Measurements from ENCODE around the gene PCNX4.
A peak's percentile ranks its signal among the peaks of the same experiment; 100 is the strongest.

PCNX4 gene

DNA sequence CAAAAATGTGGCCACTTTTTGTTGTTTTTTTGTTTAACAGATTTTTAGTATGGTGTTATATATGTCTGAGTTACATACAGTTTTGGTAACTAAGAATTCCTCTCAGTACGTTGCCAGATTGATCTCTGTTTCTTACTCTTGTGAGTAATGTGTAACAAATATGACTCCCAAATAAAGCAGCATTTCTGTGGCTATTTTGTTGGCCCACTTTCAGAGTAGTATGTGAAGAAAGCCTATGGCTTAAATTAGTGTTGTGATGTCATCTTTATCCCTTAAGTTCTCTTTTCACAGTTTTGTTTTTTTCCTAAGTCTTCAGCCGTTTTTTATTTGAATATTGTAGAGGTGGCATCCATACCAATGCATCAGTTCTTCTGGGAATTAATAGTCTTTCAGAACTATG is 10.7 kb downstream of the PCNX4 start:
- no peak for DNase-seq (ENCODE audit: low read depth in 2 of 2)

DNA sequence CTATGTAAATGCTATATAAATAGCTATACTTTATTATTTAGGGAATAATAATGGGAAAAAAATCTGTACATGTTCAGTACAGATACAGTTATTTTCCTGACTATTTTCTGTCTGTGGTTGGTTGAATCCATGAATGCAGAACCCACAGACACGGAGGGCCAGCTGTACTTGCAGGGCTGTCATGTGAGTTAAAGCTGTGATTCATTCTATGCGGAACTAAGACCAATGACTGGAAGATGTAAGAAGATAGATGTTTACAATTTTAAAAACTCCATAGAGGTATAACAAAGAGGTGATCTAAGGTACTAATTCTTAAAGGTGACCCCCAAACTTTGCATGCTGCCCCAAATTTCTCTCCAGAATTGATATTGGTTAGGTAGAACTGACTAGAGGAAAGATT is 14.6 kb downstream of the PCNX4 start:
- DNase-seq (ENCODE audit: low read depth in 2 of 2): no peak

GRCh38 chr14:60107477-60107876 is 15.8 kb downstream of the PCNX4 start:
- no peak for DNase-seq (ENCODE audit: low read depth in 2 of 2)

DNA sequence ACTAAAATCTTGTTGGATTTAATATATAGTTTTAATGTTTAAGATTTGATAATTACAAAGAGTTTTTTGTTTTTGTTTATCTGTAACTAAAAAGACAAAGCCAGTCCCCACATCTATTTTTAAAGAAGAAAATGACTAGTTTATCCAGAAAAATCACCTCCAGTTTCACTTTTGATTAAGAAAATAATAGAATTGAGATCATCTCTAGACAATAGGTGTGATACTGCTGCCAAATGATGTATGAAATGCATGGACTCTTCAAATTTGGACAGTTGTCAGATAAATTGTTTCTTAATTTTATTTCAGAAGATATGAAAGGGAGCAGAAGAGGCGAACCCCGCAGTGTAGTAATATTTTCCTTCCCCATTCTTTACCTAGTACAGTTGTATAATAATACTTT is 20.0 kb downstream of the PCNX4 start:
- DNase-seq (ENCODE audit: low read depth in 2 of 2): no peak

GRCh38 chr14:60114881-60115280 is 23.2 kb downstream of the PCNX4 start:
- no peak for DNase-seq (ENCODE audit: low read depth in 2 of 2)

DNA sequence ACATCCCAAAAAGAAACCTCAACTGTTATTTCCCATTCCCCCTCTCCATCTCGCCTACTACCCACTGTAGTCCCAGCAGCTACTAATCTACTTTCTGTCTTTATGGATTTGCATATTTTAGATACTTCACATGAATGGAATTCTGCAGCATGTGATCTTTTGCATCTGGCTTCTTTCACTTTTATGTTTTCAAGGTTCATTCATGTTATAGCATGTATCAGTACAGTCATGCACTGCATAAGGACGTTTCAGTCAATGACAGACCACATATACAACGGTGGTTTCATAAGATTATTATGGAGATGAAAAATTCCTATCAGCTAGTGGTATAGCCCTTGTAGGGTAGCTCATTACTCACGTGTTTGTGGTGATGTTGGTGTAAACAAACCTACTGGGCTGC is 24.5 kb downstream of the PCNX4 start:
- no peak for DNase-seq (ENCODE audit: low read depth in 2 of 2)

DNA sequence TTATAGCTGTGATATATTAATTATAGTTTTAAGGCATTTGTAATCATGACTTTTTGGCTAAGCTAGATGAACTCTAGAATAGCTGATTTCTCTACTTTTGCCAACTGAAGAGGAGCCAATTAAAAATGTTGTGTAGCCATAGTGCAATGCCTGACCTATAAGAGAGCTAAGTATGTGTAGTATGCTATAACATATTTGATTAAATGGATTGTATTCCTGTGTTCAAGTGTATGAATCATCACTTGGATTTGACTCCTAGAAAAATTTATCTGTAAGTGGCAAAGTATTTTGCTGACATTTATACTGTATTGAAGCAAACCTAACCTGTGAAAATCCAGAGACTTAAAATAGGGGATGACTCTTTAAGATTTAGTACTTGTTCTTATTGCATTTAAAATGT is 34.2 kb downstream of the PCNX4 start:
- DNase-seq (ENCODE audit: low read depth in 2 of 2): no peak

GRCh38 chr14:60133487-60133886 is 41.8 kb downstream of the PCNX4 start:
- DNase-seq (ENCODE audit: low read depth in 2 of 2): no peak

GRCh38 chr14:60134702-60135101 is 43.0 kb downstream of the PCNX4 start:
- no peak for DNase-seq (ENCODE audit: low read depth in 2 of 2)

GRCh38 chr14:60151715-60152114 is 60.0 kb downstream of the PCNX4 start:
- DNase-seq (ENCODE audit: low read depth in 2 of 2): peak; percentile 27 to 43

DNA sequence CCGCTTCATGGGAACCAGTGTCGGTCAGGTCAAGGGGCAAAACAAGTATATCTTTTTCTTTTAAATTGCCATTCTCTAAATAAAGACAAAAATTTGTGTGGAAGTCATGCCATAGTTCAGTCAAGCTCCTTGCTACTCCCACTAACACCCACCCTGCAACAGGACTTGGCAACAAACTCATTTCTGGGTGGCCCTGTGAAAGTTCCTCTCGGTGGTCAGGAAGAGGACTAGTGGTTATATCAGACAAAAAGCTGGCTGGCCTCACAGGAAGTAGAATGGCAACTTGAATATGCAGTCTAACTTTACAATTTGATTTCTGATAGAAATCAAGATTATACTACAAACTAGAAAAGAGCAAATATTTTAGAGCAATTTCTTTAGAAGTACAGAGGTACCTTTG is 62.3 kb downstream of the PCNX4 start:
- DNase-seq (ENCODE audit: low read depth in 2 of 2): no peak

DNA sequence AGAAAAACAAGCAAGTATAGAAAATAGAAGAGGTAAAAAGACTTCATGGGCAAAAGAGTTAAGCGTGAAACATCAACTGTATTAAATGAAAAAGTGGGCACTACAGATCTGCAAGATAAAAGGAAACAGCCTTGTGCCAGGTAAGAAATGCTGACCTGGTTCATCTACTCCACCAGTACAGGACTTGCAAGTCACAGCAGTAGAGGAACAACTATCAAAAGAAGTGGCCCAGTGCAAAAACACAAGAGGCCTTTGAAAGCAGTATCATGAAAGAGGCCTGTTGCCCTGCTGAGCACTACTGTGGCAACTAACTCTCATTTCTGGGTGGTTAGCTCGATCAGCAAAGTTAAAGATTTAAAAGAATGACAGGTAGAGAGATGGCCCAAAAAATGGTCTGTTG is 62.9 kb downstream of the PCNX4 start:
- DNase-seq (ENCODE audit: low read depth in 2 of 2): no peak

- no peak for DNase-seq (ENCODE audit: low read depth in 2 of 2)
These were observed 68.7 kb downstream of the PCNX4 start for GRCh38 chr14:60160422-60160821.

- DNase-seq (ENCODE audit: low read depth in 2 of 2): no peak
These were observed 69.7 kb downstream of the PCNX4 start for GRCh38 chr14:60161196-60162107.

- no peak for DNase-seq (ENCODE audit: low read depth in 2 of 2)
These were observed 72.0 kb downstream of the PCNX4 start for GRCh38 chr14:60163693-60164092.

DNA sequence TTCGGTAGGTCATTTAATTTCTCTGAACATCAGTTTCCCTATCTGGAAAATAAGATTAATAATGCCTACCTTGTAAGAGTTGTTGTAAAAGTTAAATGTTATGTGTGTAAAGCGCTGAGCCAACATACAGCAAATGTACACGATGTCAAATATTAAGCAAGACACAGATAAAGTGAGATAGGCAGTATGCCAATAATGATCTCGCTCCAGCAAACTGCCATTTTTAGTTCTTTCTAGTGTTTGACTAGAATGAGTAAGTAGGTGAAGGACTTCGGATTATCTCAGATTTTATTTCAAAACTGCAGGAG is 72.6 kb downstream of the PCNX4 start:
- DNase-seq (ENCODE audit: low read depth in 2 of 2): no peak

GRCh38 chr14:60164712-60165546 is 73.2 kb downstream of the PCNX4 start, which contains the start of gene DHRS7:
TSS of gene DHRS7 (minus strand) at chr14:60165398. CDS start at chr14:60165309, 89 bp downstream.
- DNase-seq (ENCODE audit: low read depth in 2 of 2): peak; percentile 63 to 67

- DNase-seq (ENCODE audit: low read depth in 2 of 2): no peak
These were observed 73.8 kb downstream of the PCNX4 start for GRCh38 chr14:60165547-60165876.

- DNase-seq (ENCODE audit: low read depth in 2 of 2): no peak
These were observed 74.4 kb downstream of the PCNX4 start for GRCh38 chr14:60166142-60166541.

DNA sequence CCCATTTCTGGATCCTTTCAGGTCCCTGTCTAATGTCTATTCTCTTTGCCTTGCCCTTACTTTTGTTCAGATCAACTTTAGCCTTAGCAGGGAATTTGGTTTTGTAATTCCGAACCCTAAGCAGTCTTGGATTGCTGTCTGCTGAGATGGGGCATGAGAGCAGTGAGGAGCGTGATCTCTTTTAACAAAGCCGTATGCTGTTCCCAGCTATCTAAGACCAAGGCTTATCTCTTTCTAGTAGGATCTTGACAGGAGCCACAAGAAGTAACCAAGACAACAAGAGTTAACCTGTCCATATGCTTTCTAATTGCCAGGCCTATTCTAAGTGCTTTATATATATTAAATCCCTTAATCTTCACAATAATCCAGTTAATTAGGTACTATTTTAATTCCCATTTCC is 78.0 kb downstream of the PCNX4 start:
- no peak for DNase-seq (ENCODE audit: low read depth in 2 of 2)

DNA sequence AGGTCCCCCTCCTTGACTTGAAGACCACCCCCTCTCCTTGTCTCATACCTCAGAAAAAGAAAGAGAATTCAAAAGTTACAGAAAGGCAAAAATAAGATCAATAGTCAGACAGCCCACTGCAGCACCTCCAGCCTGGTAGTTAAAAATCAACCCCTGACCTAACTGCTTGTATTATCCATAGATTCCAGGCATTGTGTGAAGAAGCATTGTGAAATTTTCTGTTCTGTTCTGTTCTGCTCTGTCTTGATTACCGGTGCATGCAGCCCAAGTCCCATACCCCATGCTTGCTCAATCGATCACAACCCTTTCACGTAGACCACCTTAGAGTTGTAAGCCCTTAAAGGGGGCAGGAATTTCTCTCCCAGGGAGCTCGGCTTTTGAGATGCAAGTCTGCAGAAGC is 79.2 kb downstream of the PCNX4 start:
- DNase-seq (ENCODE audit: low read depth in 2 of 2): no peak

GRCh38 chr14:60171690-60172089 is 80.0 kb downstream of the PCNX4 start:
- DNase-seq (ENCODE audit: low read depth in 2 of 2): no peak
